DMS 273 (cell line): ENCODE data around the gene RANBP17.
A peak's percentile ranks its signal among the peaks of the same experiment; 100 is the strongest.
"Not testable (repeated sequence)": the region's sequence is repeated elsewhere in the genome, so short reads cannot be mapped to it uniquely, and the experiment has no call there.

Source experiments
- DNase-seq: peaks from one replicate; lab custom pipeline; 2025; ENCODE audit not compliant: unreplicated experiment; lab: John Stamatoyannopoulos, UW

RANBP17 gene

DNA sequence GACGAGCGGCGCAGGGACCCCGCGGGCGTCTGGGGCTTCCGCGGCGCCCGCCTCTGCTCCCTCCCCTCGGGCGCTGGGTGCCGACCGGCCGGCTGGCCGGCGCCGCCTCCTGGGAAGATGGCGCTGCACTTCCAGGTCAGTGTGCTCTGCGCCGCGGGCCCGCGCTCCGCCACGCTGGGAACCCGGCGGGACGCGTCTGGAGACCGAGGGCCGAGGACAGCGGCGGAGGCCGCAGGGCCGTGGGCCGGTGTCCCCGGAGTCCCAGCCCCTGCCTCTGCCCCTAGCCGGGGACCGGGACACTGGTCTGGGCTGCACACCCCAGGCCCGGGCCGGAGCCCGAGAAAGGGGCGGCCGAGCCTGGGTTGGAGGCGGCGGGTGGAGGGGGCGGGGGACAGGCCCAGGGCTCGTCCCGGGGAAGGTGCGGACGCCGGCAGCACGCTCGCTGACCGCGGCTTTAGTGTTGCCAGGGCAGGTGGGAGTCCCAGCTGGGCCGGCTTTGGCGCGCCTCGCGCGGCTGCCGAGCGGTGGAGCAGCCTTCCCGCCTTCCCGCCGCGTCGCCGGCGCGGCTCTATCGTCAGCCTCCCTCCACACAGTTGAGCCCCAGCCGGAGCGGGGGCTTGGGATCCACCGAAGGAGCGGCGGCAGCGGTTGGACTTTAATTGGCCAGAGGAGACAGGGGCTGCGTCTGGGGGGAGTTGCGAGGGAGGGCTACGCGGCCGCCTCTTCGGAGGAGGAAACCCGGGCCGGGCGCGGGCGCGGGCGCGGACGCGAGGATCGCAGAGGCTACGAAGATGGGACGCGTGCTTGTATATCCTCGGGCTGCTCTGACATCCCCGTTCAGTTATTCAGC lies at the start of gene RANBP17:
Gene RANBP17, plus strand, starts transcription at position 102 of the 850 bp plus-strand sequence.
- peak; percentile 93 for DNase-seq

DNA sequence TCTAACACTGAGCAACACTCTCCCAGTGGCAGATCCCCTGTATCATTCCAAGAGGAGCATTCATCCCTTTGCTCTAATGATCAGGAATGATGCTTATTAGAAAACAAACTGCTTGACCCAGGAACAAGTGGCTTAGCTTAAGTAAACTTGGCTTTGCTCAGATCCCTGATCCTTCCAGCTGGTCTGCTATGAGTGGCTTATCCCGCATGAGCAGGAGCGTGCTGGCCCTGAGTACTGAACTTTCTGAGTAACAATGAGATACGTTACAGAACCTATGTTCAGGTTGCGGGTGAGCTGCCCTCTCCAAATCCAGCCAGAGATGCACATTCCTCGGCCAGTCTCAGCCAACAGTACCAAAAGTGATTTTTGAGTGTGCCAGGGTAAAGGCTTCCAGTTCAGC lies 48.6 kb upstream of the RANBP17 start:
- no peak for DNase-seq

DNA sequence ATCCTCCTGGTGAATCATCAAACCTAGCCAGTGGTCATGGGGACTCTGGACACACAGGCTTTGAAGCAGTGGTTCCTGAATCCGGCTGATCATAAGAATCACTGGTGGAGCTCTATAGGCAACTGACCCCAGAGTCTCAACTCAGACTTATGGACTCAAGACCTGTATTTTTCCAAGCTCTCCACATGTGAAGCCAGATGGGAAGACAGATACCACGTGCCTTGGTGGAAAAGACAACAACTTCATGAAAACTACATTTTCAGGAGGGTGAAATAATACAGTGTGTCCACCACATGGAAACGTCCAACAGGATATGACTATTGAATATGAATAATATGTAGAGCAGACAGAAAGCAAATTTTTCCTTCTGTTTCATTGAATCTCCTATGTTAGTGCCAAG lies 44.6 kb upstream of the RANBP17 start:
- DNase-seq, result no peak

- no peak for DNase-seq
Measured at GRCh38 chr5:170818232-170818631, 43.6 kb upstream of the RANBP17 start.

DNA sequence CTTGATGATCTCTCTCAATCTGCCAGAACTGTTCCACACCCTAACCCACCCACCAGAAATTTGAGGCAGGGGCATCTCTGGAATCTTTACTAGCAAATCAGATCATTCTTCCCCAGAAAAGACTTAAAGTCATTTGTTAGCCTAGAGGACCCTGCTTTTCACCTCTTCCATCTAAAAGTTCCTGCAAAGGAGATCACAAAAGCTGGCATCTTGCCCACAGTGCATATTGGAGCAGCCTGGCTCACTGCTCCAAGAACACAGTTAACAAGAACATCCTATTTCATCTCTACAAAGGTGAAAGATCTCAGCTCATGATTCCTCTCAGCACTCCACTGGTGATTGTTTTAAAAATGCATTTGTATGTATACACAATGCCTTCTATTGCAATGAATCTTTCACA lies 42.0 kb upstream of the RANBP17 start:
- DNase-seq, result peak; percentile 62

GRCh38 chr5:170821257-170821800 lies 40.5 kb upstream of the RANBP17 start:
- DNase-seq, result no peak

DNA sequence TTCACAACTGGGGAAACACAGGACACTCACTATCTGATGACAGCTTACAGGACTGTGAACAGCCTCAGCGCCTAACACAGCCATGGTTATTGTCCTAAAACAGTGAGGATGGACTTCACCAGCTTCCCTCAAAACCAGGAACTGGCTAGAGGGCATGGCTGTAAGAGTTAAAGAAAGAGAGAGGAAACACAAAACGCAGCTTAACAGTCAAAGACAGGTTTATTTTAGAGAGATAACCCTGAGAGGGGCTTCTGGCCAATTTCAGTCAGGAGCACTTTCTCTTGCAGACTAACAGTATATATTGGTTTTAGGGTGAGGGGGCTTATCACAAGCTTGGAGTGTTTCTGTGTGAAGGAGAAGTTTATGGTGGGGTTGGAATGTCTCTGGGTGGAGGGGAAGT lies 35.7 kb upstream of the RANBP17 start:
- no peak for DNase-seq

DNA sequence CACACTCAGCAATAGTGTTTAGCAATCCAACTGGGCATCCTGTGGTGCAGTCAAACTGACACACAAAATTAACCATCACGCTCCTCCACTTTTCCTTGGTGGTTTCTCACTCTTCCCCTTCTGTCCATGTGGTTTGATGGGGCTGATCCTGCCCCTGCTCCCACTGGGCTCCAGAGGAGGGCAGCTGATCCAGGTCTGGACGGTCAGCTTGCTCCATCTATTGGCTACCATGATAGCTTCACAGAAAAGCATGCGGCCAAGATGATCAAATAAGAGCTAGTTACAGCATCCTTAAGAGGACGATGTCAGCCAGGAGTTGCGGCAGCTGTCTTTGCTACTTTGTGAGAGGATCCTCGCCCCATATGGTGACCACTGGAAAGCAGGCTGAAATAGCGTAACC lies 29.6 kb upstream of the RANBP17 start:
- no peak for DNase-seq

DNA sequence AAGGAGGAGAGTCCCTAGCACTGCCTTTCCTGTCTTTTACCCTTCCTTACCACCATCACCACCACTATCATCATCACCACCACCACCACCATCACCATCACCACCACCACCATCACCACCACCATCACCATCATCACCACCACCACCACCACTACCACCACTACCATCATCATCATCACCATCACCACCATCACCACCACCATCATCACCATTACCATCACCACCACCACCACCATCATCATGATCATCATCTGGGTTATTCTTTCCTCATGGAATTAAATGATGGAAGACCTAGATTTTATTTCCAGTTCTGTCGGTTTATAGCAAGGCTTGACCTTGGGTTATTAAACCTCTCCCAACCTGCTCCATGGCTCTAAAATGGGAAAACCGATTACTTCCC lies 27.8 kb upstream of the RANBP17 start:
- DNase-seq, result not testable (repeated sequence)

- no peak for DNase-seq
Measured at GRCh38 chr5:170836226-170836625, 25.6 kb upstream of the RANBP17 start.

DNA sequence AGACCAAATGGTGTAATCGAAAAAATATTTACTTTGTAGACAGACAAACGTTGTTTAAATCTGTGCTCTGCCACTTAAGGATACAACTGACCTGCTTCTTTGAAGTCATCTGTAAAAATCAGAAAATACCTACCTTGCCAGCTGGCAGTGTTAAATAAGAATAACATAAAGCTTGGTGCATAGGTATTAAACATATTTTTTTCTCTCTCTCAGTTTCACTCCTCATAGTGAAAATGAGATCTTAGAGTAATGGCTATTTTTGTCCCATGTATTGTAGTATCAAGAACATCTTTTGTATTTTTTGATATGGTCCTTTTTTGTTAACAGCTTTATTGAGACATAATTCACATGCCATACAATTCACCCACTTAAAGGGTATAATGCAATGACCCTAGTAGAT lies 17.9 kb upstream of the RANBP17 start:
- no peak for DNase-seq

DNA sequence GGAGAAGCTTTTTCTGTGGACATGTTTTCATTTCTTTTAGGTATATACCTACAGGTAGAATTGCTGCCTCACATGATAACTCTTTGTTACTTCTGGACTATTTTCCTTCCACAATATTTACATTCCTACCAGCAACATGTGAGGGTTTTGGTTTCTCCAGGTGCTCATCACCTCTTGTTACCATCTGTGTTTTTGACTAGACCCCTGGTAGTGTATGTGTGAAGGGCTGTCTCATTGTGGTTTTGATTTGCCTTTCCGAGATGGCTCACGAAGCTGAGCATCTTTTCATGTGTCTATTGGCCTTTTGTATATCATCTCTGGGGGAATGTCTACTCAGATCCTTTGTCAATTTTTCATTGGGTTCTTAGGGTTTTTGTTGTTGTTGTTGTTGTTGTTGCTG lies 17.2 kb upstream of the RANBP17 start:
- DNase-seq, result no peak

DNA sequence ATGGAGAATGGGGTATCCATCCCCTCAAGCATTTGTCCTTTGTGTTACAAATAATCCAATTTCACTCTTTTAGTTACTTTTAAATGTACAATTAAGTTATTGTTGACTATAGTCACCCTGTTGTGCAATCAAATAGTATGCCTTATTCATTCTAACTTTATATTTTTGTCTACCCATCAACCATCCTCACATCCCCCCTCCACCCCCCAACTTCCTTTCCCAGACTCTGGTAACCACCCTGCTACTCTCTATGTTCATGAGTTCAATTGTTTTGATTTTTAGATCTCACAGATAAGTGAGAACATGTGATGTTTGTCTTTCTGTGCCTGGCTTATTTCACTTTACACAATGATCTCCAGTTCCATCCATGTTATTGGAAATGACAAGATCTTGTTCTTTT lies 15.4 kb upstream of the RANBP17 start:
- no peak for DNase-seq

GRCh38 chr5:170846846-170847245 lies 15.0 kb upstream of the RANBP17 start:
- DNase-seq, result no peak

DNA sequence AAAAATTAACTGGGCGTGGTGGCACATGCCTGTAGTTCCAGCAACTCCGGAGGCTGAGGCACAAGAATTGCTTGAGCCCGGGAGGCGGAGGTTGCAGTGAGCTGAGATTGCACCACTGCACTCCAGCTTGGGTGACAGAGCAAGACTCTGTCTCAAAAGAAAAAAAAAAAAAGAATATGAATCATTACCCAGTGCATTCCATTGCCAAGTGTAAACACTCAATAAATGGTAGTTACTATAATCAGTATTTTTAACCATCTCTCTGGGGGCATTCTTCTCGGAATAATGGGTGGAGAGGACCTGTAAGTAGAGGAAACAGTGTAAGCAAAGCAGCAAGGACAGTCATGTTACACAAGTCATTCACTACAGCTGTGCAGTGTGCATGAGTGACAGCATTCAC lies 13.8 kb upstream of the RANBP17 start:
- DNase-seq, result no peak

- DNase-seq, result peak; percentile 16
Measured at GRCh38 chr5:170849374-170849773, 12.4 kb upstream of the RANBP17 start.

GRCh38 chr5:170854566-170854965 lies 7.3 kb upstream of the RANBP17 start:
- no peak for DNase-seq

- no peak for DNase-seq
Measured at GRCh38 chr5:170857066-170857465, 4.8 kb upstream of the RANBP17 start.

GRCh38 chr5:170860415-170860814 lies 1.4 kb upstream of the RANBP17 start:
- DNase-seq, result no peak

DNA sequence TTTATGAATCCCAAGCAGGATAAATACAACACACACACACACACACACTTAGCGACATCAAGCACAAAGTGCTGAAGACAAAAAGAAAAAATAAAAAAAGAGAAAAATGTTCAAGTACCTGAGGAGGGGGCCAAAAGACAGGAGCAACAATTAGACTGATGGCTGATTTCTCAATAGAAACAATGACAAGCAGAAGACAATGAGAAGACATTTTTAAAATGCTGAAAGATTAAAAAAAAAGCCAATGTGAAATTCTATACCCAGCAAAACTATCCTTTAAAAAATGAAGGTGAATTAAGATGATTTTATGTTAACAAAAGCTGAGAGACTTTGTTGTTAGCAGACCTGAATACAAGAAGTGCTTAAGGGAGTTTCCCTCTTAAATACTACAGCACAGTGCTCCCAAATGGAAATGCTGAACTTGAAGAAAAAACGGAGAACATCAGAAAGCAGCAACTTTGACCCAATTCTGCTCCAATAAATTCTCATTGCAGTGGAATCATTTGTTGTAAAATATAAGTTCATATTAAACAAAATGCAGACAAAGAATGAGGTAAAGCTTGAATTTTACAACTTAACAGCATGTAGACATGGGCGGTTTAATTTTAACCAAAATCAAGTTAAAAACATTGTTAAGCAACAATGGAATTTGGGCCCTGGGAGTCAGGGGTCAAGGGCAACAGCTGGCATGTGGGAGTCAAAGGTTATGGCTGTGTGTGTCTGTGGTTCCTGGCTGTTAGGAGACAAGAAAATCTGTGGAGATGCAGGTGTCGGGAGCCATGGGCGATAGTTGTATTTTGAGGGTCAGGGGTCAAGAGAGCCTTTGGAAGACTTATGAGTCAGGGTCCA lies 776 bp upstream of the RANBP17 start:
- peak; percentile 21 for DNase-seq

GRCh38 chr5:170861667-170861916 lies 226 bp upstream of the RANBP17 start:
- no peak for DNase-seq

- no peak for DNase-seq
Measured at GRCh38 chr5:170863646-170864045, 1.8 kb downstream of the RANBP17 start.
